Endodermal cell (in vitro differentiated cells): ENCODE measurements around the gene SLC38A2. TPM values are rescaled to one million over a fixed set of nuclear protein-coding genes. Genes with fewer than 3 reads are reported as not detected.
"Not testable (repeated sequence)": the region's sequence is repeated elsewhere in the genome, so short reads cannot be mapped to it uniquely, and the experiment has no call there.

Experiments
- DNase-seq: peaks from one replicate; pipeline ENCODE4 v3.0.0-alpha.2; 2017
- H3K27ac ChIP-seq: 2 replicates; pipeline ENCODE4 v1.5.1; 2013; ENCODE audit warnings: mild to moderate bottlenecking, low read depth, low read length, moderate library complexity
- H3K27me3 ChIP-seq: 2 replicates; pipeline ENCODE4 v1.6.1; 2013; ENCODE audit warnings: mild to moderate bottlenecking, low read length, moderate library complexity; ENCODE audit not compliant: insufficient read depth, control insufficient read depth, poor library complexity, severe bottlenecking
- H3K36me3 ChIP-seq: 2 replicates; pipeline ENCODE4 v1.7.0; 2013; ENCODE audit warnings: mild to moderate bottlenecking, low read length, moderate library complexity; ENCODE audit not compliant: control insufficient read depth, insufficient read depth
- H3K4me1 ChIP-seq: one replicate; pipeline ENCODE4 v1.7.0; 2013; ENCODE audit warnings: low read length; ENCODE audit not compliant: control insufficient read depth, insufficient read depth
- H3K4me3 ChIP-seq: 2 replicates; pipeline ENCODE4 v1.5.1; 2013; ENCODE audit warnings: mild to moderate bottlenecking, low read length, moderate library complexity
- H3K9ac ChIP-seq: 2 replicates; pipeline ENCODE4 v1.6.1; 2013; ENCODE audit warnings: mild to moderate bottlenecking, low read length, moderate library complexity; ENCODE audit not compliant: poor library complexity, severe bottlenecking; ENCODE audit errors: extremely low read depth
- H3K9me3 ChIP-seq: 2 replicates; pipeline ENCODE4 v1.6.1; 2013; ENCODE audit warnings: mild to moderate bottlenecking, low read length, moderate library complexity; ENCODE audit not compliant: control insufficient read depth
- H3K27ac Mint-ChIP-seq: 2 replicates; pipeline ENCODE4 v1.8.0; 2020; ENCODE audit warnings: mixed read lengths
- H3K27me3 Mint-ChIP-seq: 2 replicates; pipeline ENCODE4 v1.8.0; 2021; ENCODE audit warnings: mild to moderate bottlenecking, mixed read lengths; ENCODE audit not compliant: insufficient read depth
- H3K36me3 Mint-ChIP-seq: 2 replicates; pipeline ENCODE4 v1.8.0; 2020; ENCODE audit warnings: low read depth, mixed read lengths
- H3K4me1 Mint-ChIP-seq: 2 replicates; pipeline ENCODE4 v1.8.0; 2020; ENCODE audit warnings: mixed read lengths
- H3K4me3 Mint-ChIP-seq: 2 replicates; pipeline ENCODE4 v1.8.0; 2020; ENCODE audit warnings: mild to moderate bottlenecking, moderate library complexity, mixed read lengths
- H3K9me3 Mint-ChIP-seq: 2 replicates; pipeline ENCODE4 v1.8.0; 2020; ENCODE audit warnings: mild to moderate bottlenecking, mixed read lengths
- WGBS, 2 experiments: methylation state at CpG; one replicate each; pipeline versions ENCODE4 v1.1.5 to v1.1.7; 2013; ENCODE audit warnings: missing lambda C conversion rate in 2 of 2, mixed read lengths in 1 of 2; ENCODE audit not compliant: insufficient coverage in 1 of 2, insufficient read length in 1 of 2; 5-methylcytosine and 5-hydroxymethylcytosine counted together
- total RNA-seq, 2 donors: library from RNA; stranded (reverse); fragmentation: NEBNext Ultra II Directional in 1 of 2; extraction: Animal tissue kit (Norgen Biotek cat#: 25700) in 1 of 2; gene quantifications; 2 replicates in 1 of 2; 3 replicates in 1 of 2; pipeline ENCODE4 v1.2.1, GENCODE V29; 2021
- TF ChIP-seq, protein P1 (sequence below): fragments of 200-600 bp; sonication (generic); conservative IDR thresholded peaks from 2 replicates; pipeline ENCODE4 v1.5.0; 2021; ENCODE audit warnings: antibody characterized with exemption, mild to moderate bottlenecking

SLC38A2 gene
- total RNA-seq, 2 donors from 2014 or later: 156 to 230 TPM

- no peaks in the 10 kb centered on the region for H3K27me3 ChIP-seq
- DNase-seq: peak; percentile 83
- H3K36me3 Mint-ChIP-seq: no peaks in the 10 kb centered on the region
- H3K9me3 ChIP-seq: no peaks in the 10 kb centered on the region
- H3K27ac Mint-ChIP-seq: peak overlapping the region; percentile 27
- H3K9ac ChIP-seq: no peak overlapping the region
- peaks cover 6% of the 10 kb centered on the region for H3K4me1 Mint-ChIP-seq
- 72 to 100% methylated on average over 1 to 3 of the region's 3 CpGs for WGBS, 2 experiments
- H3K4me3 ChIP-seq: no peak overlapping the region
- H3K4me3 Mint-ChIP-seq: no peak overlapping the region
- no peaks in the 10 kb centered on the region for H3K27me3 Mint-ChIP-seq
- no peaks in the 10 kb centered on the region for H3K9me3 Mint-ChIP-seq
- no peaks in the 10 kb centered on the region for H3K4me1 ChIP-seq
- H3K27ac ChIP-seq: no peak overlapping the region
- no peaks in the 10 kb centered on the region for H3K36me3 ChIP-seq
- TF ChIP-seq, protein P1, sequence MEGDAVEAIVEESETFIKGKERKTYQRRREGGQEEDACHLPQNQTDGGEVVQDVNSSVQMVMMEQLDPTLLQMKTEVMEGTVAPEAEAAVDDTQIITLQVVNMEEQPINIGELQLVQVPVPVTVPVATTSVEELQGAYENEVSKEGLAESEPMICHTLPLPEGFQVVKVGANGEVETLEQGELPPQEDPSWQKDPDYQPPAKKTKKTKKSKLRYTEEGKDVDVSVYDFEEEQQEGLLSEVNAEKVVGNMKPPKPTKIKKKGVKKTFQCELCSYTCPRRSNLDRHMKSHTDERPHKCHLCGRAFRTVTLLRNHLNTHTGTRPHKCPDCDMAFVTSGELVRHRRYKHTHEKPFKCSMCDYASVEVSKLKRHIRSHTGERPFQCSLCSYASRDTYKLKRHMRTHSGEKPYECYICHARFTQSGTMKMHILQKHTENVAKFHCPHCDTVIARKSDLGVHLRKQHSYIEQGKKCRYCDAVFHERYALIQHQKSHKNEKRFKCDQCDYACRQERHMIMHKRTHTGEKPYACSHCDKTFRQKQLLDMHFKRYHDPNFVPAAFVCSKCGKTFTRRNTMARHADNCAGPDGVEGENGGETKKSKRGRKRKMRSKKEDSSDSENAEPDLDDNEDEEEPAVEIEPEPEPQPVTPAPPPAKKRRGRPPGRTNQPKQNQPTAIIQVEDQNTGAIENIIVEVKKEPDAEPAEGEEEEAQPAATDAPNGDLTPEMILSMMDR: peak; percentile 86
Measured at GRCh38 chr12:46342562-46343033, 30.0 kb downstream of the SLC38A2 start.

- H3K27me3 ChIP-seq: no peaks in the 10 kb centered on the region
- TF ChIP-seq, protein P1: no peak
- H3K9ac ChIP-seq: no peak overlapping the region
- no peaks in the 10 kb centered on the region for H3K4me1 ChIP-seq
- Mint-ChIP-seq H3K4me3 (no peak overlapping the region), H3K9me3 (no peaks in the 10 kb centered on the region), H3K27me3 (no peaks in the 10 kb centered on the region), H3K4me1 (peaks cover 6% of the 10 kb centered on the region), H3K27ac (no peak overlapping the region), H3K36me3 (no peaks in the 10 kb centered on the region)
- H3K36me3 ChIP-seq: no peaks in the 10 kb centered on the region
- H3K27ac ChIP-seq: no peak overlapping the region
- no peak overlapping the region for H3K4me3 ChIP-seq
- no peak for DNase-seq
- H3K9me3 ChIP-seq: no peaks in the 10 kb centered on the region
Measured at GRCh38 chr12:46339051-46339450, 33.5 kb downstream of the SLC38A2 start.

- Histone ChIP-seq H3K4me1 (no peaks in the 10 kb centered on the region), H3K27me3 (no peaks in the 10 kb centered on the region), H3K36me3 (no peaks in the 10 kb centered on the region), H3K4me3 (no peak overlapping the region), H3K27ac (no peak overlapping the region), H3K9ac (no peak overlapping the region), H3K9me3 (no peaks in the 10 kb centered on the region)
- Mint-ChIP-seq H3K36me3 (peaks cover 2% of the 10 kb centered on the region), H3K27ac (no peak overlapping the region), H3K9me3 (peaks cover 14% of the 10 kb centered on the region), H3K4me1 (no peaks in the 10 kb centered on the region), H3K4me3 (no peak overlapping the region), H3K27me3 (no peaks in the 10 kb centered on the region)
- no peak for DNase-seq
- WGBS, 2 experiments: 89 to 92% methylated on average over 3 of the region's 3 CpGs
- TF ChIP-seq, protein P1: no peak
Measured at GRCh38 chr12:46332260-46332659, 40.3 kb downstream of the SLC38A2 start.

GRCh38 chr12:46325075-46325474, 47.5 kb downstream of the SLC38A2 start:
- H3K36me3 Mint-ChIP-seq: not testable (repeated sequence)

More at GRCh38 chr12:46325075-46325474, 47.5 kb downstream of the SLC38A2 start:
- not testable (repeated sequence) for DNase-seq, H3K4me3 ChIP-seq, H3K4me3 Mint-ChIP-seq, H3K27ac ChIP-seq, H3K27me3 ChIP-seq, H3K9ac ChIP-seq, H3K4me1 Mint-ChIP-seq, H3K27ac Mint-ChIP-seq, H3K36me3 ChIP-seq, H3K4me1 ChIP-seq, H3K27me3 Mint-ChIP-seq
- H3K9me3 ChIP-seq: peaks cover 13% of the 10 kb centered on the region
- peaks cover 11% of the 10 kb centered on the region for H3K9me3 Mint-ChIP-seq
- WGBS, 2 experiments: 95 to 100% methylated on average over 3 to 5 of the region's 5 CpGs
